ENCODE results near the gene NPHP4.
"Not testable (repeated sequence)": the region's sequence is repeated elsewhere in the genome, so short reads cannot be mapped to it uniquely, and the experiment has no call there.

The NPHP4 gene

DNA sequence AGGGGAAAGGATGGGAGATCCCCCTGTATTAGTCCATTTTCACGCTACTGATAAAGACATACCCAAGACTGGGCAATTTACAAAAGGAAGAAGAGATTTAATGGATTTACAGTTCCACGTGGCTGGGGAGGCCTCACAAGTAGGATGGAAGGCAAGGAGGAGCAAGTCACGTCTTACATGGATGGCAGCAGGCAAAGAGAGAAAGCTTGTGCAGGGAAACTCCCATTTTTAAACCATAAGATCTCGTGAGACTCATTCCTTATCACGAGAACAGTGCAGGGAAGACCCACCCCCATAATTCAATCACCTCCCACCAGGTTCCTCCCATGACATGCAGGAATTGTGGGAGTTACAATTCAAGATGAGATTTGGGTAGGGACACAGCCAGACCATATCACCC, 138.4 kb downstream of the NPHP4 start:
- H3K4me1 ChIP-seq (ENCODE audit: control insufficient read depth in 5 of 5, insufficient read depth in 5 of 5, low read length in 5 of 5); H3K9ac ChIP-seq (ENCODE audit: low read length in 5 of 5); H3K9me3 ChIP-seq (ENCODE audit: control insufficient read depth in 5 of 5, low read length in 5 of 5); H3K4me3 ChIP-seq (ENCODE audit: low read depth in 1 of 5, low read length in 5 of 5); H3K36me3 ChIP-seq (ENCODE audit: control insufficient read depth in 5 of 5, insufficient read depth in 5 of 5, low read length in 5 of 5); H3K27ac ChIP-seq (ENCODE audit: low read depth, low read length): not testable (repeated sequence)
- H3K27me3 ChIP-seq (ENCODE audit: control insufficient read depth in 5 of 5, insufficient read depth in 4 of 5, low read length in 5 of 5) = peaks cover 0 to 13% (median 0%) of the 10 kb centered on the region in 5 donors

DNA sequence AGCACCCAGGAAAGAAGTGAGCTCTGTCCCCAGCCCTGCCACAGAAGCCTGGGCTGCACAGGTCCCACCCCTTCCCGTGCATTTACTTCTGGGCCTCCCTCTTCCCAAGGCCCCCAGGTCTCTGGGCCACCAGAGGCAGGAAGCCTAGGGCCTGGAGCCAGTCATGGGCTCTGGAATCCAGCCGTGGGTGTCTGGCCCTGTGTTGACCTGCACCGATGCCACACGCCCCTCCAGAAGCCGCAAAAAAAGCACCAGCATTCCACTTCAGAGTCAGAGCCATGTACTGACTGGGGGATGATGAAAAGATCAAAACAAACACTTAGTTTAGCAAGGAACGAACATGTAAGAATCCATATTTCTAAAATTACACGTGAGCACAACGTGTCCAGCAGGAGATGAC, 141.7 kb downstream of the NPHP4 start:
- Histone ChIP-seq H3K9me3 (ENCODE audit: control insufficient read depth in 5 of 5, low read length in 5 of 5) (peaks cover 0 to 4% (median 0%) of the 10 kb centered on the region in 5 donors), H3K4me1 (ENCODE audit: control insufficient read depth in 5 of 5, insufficient read depth in 5 of 5, low read length in 5 of 5) (no peaks in the 10 kb centered on the region), H3K27ac (ENCODE audit: low read depth, low read length) (no peak overlapping the region), H3K27me3 (ENCODE audit: control insufficient read depth in 5 of 5, insufficient read depth in 4 of 5, low read length in 5 of 5) (peaks cover 5 to 27% (median 14%) of the 10 kb centered on the region in 5 donors), H3K36me3 (ENCODE audit: control insufficient read depth in 5 of 5, insufficient read depth in 5 of 5, low read length in 5 of 5) (no peaks in the 10 kb centered on the region), H3K4me3 (ENCODE audit: low read depth in 1 of 5, low read length in 5 of 5) (no peak overlapping the region), H3K9ac (ENCODE audit: low read length in 5 of 5) (no peak overlapping the region)

DNA sequence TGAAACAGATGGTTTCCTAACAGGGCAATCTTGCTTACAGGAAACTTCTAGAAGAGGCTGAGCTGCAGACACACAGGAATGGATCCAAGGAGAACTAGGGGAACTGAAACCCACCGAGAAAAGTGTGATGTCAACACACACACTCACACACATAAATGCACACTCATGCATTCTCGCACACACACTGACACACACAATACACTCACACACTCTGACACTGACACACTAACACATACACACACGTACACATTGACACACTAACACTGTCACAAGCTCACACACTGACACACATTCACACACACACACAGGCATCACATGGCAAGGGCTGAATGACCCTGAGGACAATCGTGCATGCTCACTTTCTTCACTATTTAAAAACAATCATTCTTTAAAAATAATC, 142.7 kb downstream of the NPHP4 start:
- Histone ChIP-seq H3K27me3 (ENCODE audit: control insufficient read depth in 5 of 5, insufficient read depth in 4 of 5, low read length in 5 of 5) (peaks cover 9 to 29% (median 20%) of the 10 kb centered on the region in 5 donors), H3K9ac (ENCODE audit: low read length in 5 of 5) (no peak overlapping the region), H3K27ac (ENCODE audit: low read depth, low read length) (no peak overlapping the region), H3K4me3 (ENCODE audit: low read depth in 1 of 5, low read length in 5 of 5) (no peak overlapping the region), H3K4me1 (ENCODE audit: control insufficient read depth in 5 of 5, insufficient read depth in 5 of 5, low read length in 5 of 5) (no peaks in the 10 kb centered on the region), H3K36me3 (ENCODE audit: control insufficient read depth in 5 of 5, insufficient read depth in 5 of 5, low read length in 5 of 5) (no peaks in the 10 kb centered on the region), H3K9me3 (ENCODE audit: control insufficient read depth in 5 of 5, low read length in 5 of 5) (peaks cover 0 to 4% (median 0%) of the 10 kb centered on the region in 5 donors)

DNA sequence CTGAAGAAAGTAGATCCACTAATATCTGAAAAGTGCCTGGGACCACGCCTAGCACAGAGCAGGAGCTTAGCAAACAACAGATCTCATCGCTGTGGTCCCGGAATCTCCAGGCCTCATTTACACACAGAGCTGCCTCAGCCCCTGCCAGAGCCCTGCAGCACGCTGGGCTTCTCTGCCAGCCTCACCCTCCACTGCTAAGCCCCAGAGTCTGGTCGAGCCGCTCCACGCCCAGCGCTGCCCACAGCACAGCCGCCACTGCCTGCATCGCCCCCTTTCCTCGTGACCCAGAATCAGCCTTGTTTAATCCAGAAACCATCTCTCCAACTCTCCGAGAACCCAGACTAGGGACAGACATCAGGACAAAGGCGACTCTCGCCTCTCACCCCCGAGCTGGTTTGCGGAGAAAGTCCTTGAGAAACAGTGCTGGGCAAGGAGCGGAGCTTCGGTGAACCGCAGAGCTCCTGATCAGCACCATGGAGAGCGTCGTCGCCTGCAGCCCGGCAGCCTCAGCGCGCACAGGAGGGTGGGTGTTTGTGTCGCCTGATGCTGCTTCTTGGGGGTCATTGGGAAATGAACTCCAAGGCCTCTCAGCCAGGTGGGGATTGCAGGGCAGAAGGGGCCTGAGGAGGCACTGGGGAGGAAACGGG, 145.1 kb downstream of the NPHP4 start:
- no peaks in the 10 kb centered on the region for H3K36me3 ChIP-seq (ENCODE audit: control insufficient read depth in 5 of 5, insufficient read depth in 5 of 5, low read length in 5 of 5)
- H3K4me1 ChIP-seq (ENCODE audit: control insufficient read depth in 5 of 5, insufficient read depth in 5 of 5, low read length in 5 of 5) = no peaks in the 10 kb centered on the region
- peaks cover 14 to 37% (median 33%) of the 10 kb centered on the region in 5 donors for H3K27me3 ChIP-seq (ENCODE audit: control insufficient read depth in 5 of 5, insufficient read depth in 4 of 5, low read length in 5 of 5)
- no peak overlapping the region for H3K27ac ChIP-seq (ENCODE audit: low read depth, low read length)
- no peak overlapping the region for H3K4me3 ChIP-seq (ENCODE audit: low read depth in 1 of 5, low read length in 5 of 5)
- H3K9me3 ChIP-seq (ENCODE audit: control insufficient read depth in 5 of 5, low read length in 5 of 5) = peaks cover 0 to 2% (median 0%) of the 10 kb centered on the region in 5 donors
- H3K9ac ChIP-seq (ENCODE audit: low read length in 5 of 5) = no peak overlapping the region

DNA sequence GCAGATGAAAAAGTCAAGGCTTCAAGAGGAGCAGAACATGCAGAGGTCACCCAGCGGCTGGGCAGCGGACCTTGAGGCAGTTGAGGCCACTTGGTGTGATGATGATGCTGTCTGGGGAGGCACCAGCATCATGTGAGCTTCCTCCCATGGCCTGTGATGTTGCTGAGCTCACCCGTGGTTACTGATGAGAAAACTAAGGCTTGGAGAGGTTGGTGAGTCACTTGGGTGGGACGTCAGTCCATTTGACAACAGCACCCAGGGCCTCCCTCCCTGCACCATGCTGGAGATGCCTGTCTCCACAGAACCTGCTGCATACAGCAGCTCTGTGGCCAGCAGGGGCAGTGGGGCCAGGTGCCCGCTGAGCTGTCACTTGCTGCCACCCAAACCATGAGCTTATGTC, 146.8 kb downstream of the NPHP4 start:
- H3K4me1 ChIP-seq (ENCODE audit: control insufficient read depth in 5 of 5, insufficient read depth in 5 of 5, low read length in 5 of 5) = no peaks in the 10 kb centered on the region
- no peak overlapping the region for H3K4me3 ChIP-seq (ENCODE audit: low read depth in 1 of 5, low read length in 5 of 5)
- no peaks in the 10 kb centered on the region for H3K36me3 ChIP-seq (ENCODE audit: control insufficient read depth in 5 of 5, insufficient read depth in 5 of 5, low read length in 5 of 5)
- H3K9ac ChIP-seq (ENCODE audit: low read length in 5 of 5) = no peak overlapping the region
- H3K27me3 ChIP-seq (ENCODE audit: control insufficient read depth in 5 of 5, insufficient read depth in 4 of 5, low read length in 5 of 5) = peaks cover 14 to 41% (median 33%) of the 10 kb centered on the region in 5 donors
- H3K9me3 ChIP-seq (ENCODE audit: control insufficient read depth in 5 of 5, low read length in 5 of 5) = no peaks in the 10 kb centered on the region
- H3K27ac ChIP-seq (ENCODE audit: low read depth, low read length) = no peak overlapping the region

DNA sequence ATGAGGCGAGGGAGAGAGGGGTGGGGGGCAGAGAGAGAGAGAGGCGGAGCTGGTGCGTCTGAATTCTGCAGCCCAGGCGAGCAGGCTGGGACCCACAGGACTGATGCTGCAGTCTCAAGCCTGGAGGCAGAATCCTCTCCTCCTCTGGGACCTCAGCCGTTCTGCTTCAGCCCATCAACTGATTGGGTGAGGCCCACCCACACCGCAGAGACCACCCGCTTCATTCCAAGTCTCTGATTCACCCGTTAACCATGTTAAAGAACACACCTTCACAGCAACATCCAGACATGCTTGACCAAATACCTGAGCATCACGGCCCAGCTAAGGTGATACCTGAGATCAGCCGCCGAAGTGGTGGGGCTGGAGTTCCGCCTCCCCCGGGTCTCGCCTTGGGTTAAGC, 147.8 kb downstream of the NPHP4 start:
- Histone ChIP-seq H3K27ac (ENCODE audit: low read depth, low read length) (no peak overlapping the region), H3K9me3 (ENCODE audit: control insufficient read depth in 5 of 5, low read length in 5 of 5) (no peaks in the 10 kb centered on the region), H3K36me3 (ENCODE audit: control insufficient read depth in 5 of 5, insufficient read depth in 5 of 5, low read length in 5 of 5) (no peaks in the 10 kb centered on the region), H3K27me3 (ENCODE audit: control insufficient read depth in 5 of 5, insufficient read depth in 4 of 5, low read length in 5 of 5) (peaks cover 14 to 40% (median 33%) of the 10 kb centered on the region in 5 donors), H3K4me1 (ENCODE audit: control insufficient read depth in 5 of 5, insufficient read depth in 5 of 5, low read length in 5 of 5) (no peaks in the 10 kb centered on the region), H3K4me3 (ENCODE audit: low read depth in 1 of 5, low read length in 5 of 5) (no peak overlapping the region), H3K9ac (ENCODE audit: low read length in 5 of 5) (no peak overlapping the region)

DNA sequence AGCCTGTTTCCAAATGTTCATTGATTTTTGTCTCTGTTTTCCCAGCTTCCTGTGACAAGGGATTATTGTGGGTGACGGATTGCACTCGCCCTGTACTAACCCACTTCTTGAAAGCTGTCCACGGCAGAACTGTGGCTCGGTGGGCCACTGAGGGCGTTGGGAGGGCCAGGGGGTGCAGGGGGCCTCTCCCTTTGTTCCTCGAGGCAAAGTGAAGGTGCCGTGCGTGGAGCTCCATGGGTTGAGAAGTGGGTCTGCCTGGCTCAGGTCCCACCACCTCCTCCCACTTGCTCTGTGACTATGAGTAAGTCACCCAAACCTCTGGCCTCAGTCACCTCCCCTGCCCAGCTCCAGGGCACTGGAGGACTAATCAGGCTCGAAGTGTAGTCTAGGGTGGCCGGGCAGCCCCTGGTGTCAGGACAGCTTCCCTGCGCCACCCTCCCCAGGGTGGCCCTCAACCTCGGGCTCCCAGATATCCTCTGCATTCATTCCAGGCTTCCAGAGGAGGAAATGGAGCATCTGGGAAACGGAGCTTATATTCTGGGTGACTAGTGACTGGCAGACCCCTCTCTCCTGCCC, 148.6 kb downstream of the NPHP4 start:
- no peak overlapping the region for H3K27ac ChIP-seq (ENCODE audit: low read depth, low read length)
- no peaks in the 10 kb centered on the region for H3K36me3 ChIP-seq (ENCODE audit: control insufficient read depth in 5 of 5, insufficient read depth in 5 of 5, low read length in 5 of 5)
- peaks cover 14 to 36% (median 32%) of the 10 kb centered on the region in 5 donors for H3K27me3 ChIP-seq (ENCODE audit: control insufficient read depth in 5 of 5, insufficient read depth in 4 of 5, low read length in 5 of 5)
- no peak overlapping the region for H3K4me3 ChIP-seq (ENCODE audit: low read depth in 1 of 5, low read length in 5 of 5)
- no peak overlapping the region for H3K9ac ChIP-seq (ENCODE audit: low read length in 5 of 5)
- no peaks in the 10 kb centered on the region for H3K9me3 ChIP-seq (ENCODE audit: control insufficient read depth in 5 of 5, low read length in 5 of 5)
- H3K4me1 ChIP-seq (ENCODE audit: control insufficient read depth in 5 of 5, insufficient read depth in 5 of 5, low read length in 5 of 5) = no peaks in the 10 kb centered on the region

DNA sequence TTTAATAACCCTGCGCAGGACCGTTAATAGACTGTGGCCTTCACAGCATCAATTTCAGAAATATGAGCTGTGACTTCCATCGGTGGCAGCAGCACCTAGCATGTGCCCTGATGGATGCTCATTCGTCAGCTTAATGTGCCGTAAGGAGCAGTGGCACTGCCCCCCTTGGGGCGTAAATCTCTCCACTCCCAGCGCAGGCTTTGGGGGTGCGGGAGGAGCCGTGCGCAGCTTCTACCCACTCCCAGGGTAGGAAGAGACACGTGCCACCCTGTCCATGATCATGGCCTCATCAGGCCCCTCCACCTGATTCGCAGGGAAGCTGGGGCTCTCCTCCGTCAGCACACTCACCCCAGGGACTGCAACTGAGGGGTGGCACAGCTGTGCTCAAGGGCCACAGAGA, 149.5 kb downstream of the NPHP4 start:
- Histone ChIP-seq H3K27me3 (ENCODE audit: control insufficient read depth in 5 of 5, insufficient read depth in 4 of 5, low read length in 5 of 5) (peaks cover 14 to 36% (median 32%) of the 10 kb centered on the region in 5 donors), H3K36me3 (ENCODE audit: control insufficient read depth in 5 of 5, insufficient read depth in 5 of 5, low read length in 5 of 5) (no peaks in the 10 kb centered on the region), H3K4me1 (ENCODE audit: control insufficient read depth in 5 of 5, insufficient read depth in 5 of 5, low read length in 5 of 5) (no peaks in the 10 kb centered on the region), H3K9me3 (ENCODE audit: control insufficient read depth in 5 of 5, low read length in 5 of 5) (no peaks in the 10 kb centered on the region), H3K9ac (ENCODE audit: low read length in 5 of 5) (no peak overlapping the region), H3K27ac (ENCODE audit: low read depth, low read length) (no peak overlapping the region), H3K4me3 (ENCODE audit: low read depth in 1 of 5, low read length in 5 of 5) (no peak overlapping the region)

DNA sequence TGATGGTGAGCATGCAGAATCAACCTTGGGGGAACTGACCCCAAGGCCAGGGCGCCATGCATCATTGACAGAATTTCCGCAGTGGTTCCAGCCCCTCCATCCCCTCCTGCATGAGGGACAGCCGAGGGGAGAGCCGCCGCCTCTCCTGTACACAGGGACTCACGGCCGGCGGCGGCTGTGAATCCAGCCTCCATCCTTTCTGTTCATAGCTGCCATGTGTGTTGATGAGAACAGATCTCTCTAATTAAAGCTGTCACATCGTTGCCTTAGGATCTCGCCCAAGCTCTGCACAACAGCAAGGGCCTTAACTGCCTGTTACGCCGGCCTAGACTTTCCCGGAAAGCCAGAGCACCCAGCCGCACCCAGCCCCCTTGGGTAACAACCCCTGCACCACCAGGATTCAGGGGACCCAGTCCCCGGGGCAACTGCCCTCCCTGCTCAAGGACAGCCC, 151.6 kb downstream of the NPHP4 start:
- H3K4me1 ChIP-seq (ENCODE audit: control insufficient read depth in 5 of 5, insufficient read depth in 5 of 5, low read length in 5 of 5) = no peaks in the 10 kb centered on the region
- no peak overlapping the region for H3K27ac ChIP-seq (ENCODE audit: low read depth, low read length)
- H3K9ac ChIP-seq (ENCODE audit: low read length in 5 of 5) = no peak overlapping the region
- no peaks in the 10 kb centered on the region for H3K36me3 ChIP-seq (ENCODE audit: control insufficient read depth in 5 of 5, insufficient read depth in 5 of 5, low read length in 5 of 5)
- H3K4me3 ChIP-seq (ENCODE audit: low read depth in 1 of 5, low read length in 5 of 5) = no peak overlapping the region
- H3K27me3 ChIP-seq (ENCODE audit: control insufficient read depth in 5 of 5, insufficient read depth in 4 of 5, low read length in 5 of 5) = peaks cover 19 to 40% (median 26%) of the 10 kb centered on the region in 5 donors
- H3K9me3 ChIP-seq (ENCODE audit: control insufficient read depth in 5 of 5, low read length in 5 of 5) = no peaks in the 10 kb centered on the region

DNA sequence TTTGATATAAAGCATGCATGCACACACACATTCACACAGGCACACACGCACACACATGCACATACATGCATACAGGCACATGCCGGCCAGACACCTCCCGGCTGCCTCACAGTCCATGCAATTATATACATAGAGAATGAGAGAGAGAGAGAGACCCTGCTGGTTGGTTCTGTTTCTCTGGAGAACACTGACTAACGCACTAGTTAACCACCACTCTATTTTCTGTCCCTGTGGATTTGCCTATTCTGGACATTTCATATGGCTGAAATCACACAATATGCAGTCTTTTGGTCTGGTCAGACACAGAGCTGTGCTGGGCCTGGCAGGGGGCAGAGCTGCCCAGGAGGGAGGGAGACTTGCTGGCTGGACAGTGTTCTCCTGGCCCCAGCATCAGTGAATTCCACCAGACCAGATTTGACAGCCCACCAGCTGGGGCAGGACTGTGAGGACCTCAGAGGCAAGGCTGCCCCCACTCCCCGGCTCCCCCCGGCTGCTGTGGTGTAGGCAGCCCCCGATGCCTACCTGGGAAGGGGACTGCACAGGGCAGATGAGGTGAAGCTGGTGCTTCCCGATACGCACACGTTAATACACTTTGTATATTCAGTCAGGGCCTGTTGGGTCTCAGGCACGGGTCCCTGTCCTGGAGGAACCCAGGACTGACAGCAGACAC, 152.2 kb downstream of the NPHP4 start:
- no peak overlapping the region for H3K9ac ChIP-seq (ENCODE audit: low read length in 5 of 5)
- no peak overlapping the region for H3K4me3 ChIP-seq (ENCODE audit: low read depth in 1 of 5, low read length in 5 of 5)
- H3K4me1 ChIP-seq (ENCODE audit: control insufficient read depth in 5 of 5, insufficient read depth in 5 of 5, low read length in 5 of 5) = no peaks in the 10 kb centered on the region
- no peak overlapping the region for H3K27ac ChIP-seq (ENCODE audit: low read depth, low read length)
- H3K27me3 ChIP-seq (ENCODE audit: control insufficient read depth in 5 of 5, insufficient read depth in 4 of 5, low read length in 5 of 5) = peaks cover 14 to 35% (median 23%) of the 10 kb centered on the region in 5 donors
- no peaks in the 10 kb centered on the region for H3K9me3 ChIP-seq (ENCODE audit: control insufficient read depth in 5 of 5, low read length in 5 of 5)
- H3K36me3 ChIP-seq (ENCODE audit: control insufficient read depth in 5 of 5, insufficient read depth in 5 of 5, low read length in 5 of 5) = no peaks in the 10 kb centered on the region

All from subcutaneous abdominal adipose tissue (tissue), 5 donors.